ENCODE results near the gene TBRG1.
"Not testable (repeated sequence)": the region's sequence is repeated elsewhere in the genome, so short reads cannot be mapped to it uniquely, and the experiment has no call there.

The TBRG1 gene, protein sequence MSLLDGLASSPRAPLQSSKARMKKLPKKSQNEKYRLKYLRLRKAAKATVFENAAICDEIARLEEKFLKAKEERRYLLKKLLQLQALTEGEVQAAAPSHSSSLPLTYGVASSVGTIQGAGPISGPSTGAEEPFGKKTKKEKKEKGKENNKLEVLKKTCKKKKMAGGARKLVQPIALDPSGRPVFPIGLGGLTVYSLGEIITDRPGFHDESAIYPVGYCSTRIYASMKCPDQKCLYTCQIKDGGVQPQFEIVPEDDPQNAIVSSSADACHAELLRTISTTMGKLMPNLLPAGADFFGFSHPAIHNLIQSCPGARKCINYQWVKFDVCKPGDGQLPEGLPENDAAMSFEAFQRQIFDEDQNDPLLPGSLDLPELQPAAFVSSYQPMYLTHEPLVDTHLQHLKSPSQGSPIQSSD
- long read RNA-seq, donor 1, partial matches to known transcripts: 5 of 6 reads
- long read RNA-seq, donor 1, other reads (novel, unspliced or antisense): 0 of 6 reads
- long read RNA-seq, donor 2, full-length matches to known transcripts: 4 of 4 reads
- long read RNA-seq, donor 2, partial matches to known transcripts: 0 of 4 reads
- long read RNA-seq, donor 2, other reads (novel, unspliced or antisense): 0 of 4 reads
- long read RNA-seq, donor 3, full-length matches to known transcripts: 3 of 3 reads
- long read RNA-seq, donor 3, partial matches to known transcripts: 0 of 3 reads
- long read RNA-seq, donor 3, other reads (novel, unspliced or antisense): 0 of 3 reads
- long read RNA-seq, donor 4, full-length matches to known transcripts: 4 of 4 reads
- long read RNA-seq, donor 4, partial matches to known transcripts: 0 of 4 reads
- long read RNA-seq, donor 4, other reads (novel, unspliced or antisense): 0 of 4 reads
- long read RNA-seq, donor 5, full-length matches to known transcripts: 7 of 7 reads
- long read RNA-seq, donor 5, partial matches to known transcripts: 0 of 7 reads
- long read RNA-seq, donor 5, other reads (novel, unspliced or antisense): 0 of 7 reads
- long read RNA-seq, donor 6, full-length matches to known transcripts: 10 of 10 reads
- long read RNA-seq, donor 6, partial matches to known transcripts: 0 of 10 reads
- long read RNA-seq, donor 6, other reads (novel, unspliced or antisense): 0 of 10 reads
- long read RNA-seq, donor 7, full-length matches to known transcripts: 9 of 9 reads
- long read RNA-seq, donor 7, partial matches to known transcripts: 0 of 9 reads
- long read RNA-seq, donor 7, other reads (novel, unspliced or antisense): 0 of 9 reads
- long read RNA-seq, donor 8, full-length matches to known transcripts: 4 of 4 reads
- long read RNA-seq, donor 8, partial matches to known transcripts: 0 of 4 reads
- long read RNA-seq, donor 8, other reads (novel, unspliced or antisense): 0 of 4 reads

- DNase-seq: peak; percentile 93
Observed at GRCh38 chr11:124622531-124623451, at the start of gene TBRG1. Gene TBRG1, plus strand, starts transcription at chr11:124622864. Its CDS starts 220 bp downstream, at chr11:124623084.

- no peak for DNase-seq
Observed at GRCh38 chr11:124577716-124578427, 44.8 kb upstream of the TBRG1 start.

GRCh38 chr11:124578761-124579160, 43.9 kb upstream of the TBRG1 start:
- no peak for DNase-seq

- no peak for DNase-seq
Observed at GRCh38 chr11:124581817-124582216, 40.8 kb upstream of the TBRG1 start.

- no peak for DNase-seq
Observed at GRCh38 chr11:124582565-124582964, 40.1 kb upstream of the TBRG1 start.

DNA sequence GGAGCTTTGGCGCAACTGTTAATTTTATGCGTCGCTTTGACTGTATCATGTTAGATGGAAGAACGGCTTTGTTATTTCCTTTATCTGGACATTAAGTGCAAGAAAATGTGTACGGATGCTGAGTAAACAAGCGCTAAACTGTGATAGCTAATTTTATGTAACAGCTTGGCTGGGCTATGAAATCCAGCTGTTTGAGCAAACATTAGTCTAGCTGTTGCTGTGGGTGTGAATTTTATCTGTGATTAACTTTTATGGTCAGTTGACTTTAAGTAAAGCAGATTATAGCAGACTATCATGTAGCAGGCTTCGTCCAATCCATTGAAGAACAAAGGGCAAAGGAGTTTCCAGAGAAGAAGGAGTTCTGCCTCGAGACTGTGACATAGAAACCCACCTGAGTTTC, 38.9 kb upstream of the TBRG1 start:
- DNase-seq: no peak

DNA sequence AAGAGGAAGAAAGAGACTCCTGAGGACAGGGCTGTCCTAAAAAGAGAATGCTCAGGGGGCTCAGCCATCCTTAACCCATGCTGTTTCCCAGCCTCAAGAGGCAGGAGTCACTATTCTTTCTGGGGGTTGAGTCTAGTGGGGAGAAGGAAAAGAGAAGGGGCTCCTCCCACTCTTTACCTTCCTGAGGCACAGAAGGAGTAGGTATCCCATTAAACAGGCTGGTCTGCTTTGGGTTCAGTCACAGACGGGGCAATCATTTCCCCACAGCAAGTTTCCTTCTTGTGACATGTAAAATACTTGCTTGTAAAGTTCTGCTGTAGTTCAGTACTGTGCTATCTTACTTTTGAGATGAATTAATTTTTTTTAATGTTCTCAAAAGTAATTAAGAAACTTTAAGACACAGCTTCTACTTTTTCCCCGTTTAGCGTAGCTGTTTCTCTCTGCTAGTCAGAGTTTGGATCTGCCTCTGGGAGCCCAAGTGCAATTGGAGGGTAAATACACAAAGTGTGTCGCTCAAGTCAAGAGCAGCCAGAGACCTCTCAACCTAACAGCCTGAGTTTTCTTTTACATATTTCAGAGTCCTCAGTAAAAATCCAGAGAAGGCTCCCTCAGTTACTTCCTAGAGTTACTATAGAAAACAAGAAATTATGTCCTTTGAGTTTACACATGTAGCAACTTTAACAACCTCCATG, 37.8 kb upstream of the TBRG1 start:
- no peak for DNase-seq

DNA sequence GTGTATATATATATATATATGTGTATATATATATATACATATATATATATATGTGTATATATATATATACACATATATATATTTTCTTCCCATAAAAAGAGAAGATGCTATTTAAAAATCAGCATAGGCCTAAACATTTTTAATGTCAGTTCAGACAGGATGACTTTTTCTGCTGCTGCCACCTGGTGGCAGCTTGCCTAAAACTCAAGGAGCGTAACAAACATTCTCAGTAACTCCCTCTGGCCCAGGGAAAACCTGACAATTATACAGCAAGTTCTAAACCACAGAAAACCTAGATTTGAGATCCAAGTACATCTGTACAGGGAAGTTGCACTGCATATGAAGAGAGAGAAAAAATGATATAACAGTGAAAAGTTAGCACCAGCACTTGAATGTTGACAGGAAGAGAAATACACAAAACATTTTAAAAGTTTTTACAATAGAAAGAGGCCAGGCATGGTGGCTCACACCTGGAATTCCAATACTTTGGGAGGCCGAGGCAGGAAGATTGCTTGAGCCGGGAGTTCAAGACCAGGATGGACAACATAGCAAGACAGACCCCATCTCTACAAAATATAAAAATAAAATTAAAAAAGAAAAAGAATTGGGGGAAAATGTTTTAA, 36.3 kb upstream of the TBRG1 start:
- DNase-seq: peak; percentile 12

- no peak for DNase-seq
Observed at GRCh38 chr11:124591430-124591829, 31.2 kb upstream of the TBRG1 start.

DNA sequence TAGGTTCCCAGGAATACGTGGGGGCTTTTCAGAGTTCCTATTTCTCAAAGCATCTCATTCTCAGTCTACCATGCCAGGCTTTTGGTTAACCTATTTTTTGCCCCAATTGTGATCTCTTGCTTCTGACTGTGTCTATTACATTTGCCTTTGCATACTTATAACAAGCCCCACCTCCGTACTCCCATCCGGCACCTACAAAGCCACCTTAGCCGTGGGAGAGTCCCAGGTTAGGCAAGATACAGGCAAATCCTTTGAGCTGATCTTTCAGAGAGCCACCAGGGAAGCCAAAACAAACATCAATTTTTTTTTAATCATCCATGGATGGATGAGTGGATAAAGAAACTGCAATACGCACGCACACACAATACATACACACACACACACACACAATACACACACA, 30.0 kb upstream of the TBRG1 start:
- no peak for DNase-seq

- DNase-seq: no peak
Observed at GRCh38 chr11:124595302-124595701, 27.4 kb upstream of the TBRG1 start.

- no peak for DNase-seq
Observed at GRCh38 chr11:124597626-124598025, 25.0 kb upstream of the TBRG1 start.

GRCh38 chr11:124600621-124601320, 21.9 kb upstream of the TBRG1 start:
- no peak for DNase-seq

GRCh38 chr11:124602193-124602592, 20.5 kb upstream of the TBRG1 start:
- no peak for DNase-seq

DNA sequence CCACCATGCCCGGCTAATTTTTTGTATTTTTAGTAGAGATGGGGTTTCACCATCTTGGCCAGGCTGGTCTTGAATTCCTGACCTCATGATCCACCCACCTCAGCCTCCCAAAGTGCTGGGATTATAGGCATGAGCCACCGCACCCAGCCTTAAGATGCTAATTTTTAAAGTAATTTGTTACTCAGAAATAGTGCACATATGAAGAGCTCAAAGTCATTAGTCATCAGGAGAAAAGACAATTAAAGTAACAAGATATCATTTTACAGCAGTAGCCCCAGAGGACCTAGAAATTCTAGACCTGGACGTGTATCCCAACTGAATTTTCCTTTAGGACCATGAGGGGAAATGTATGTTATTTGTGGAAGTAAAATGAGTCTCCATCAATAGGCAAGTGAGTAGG, 19.9 kb upstream of the TBRG1 start:
- not testable (repeated sequence) for DNase-seq

DNA sequence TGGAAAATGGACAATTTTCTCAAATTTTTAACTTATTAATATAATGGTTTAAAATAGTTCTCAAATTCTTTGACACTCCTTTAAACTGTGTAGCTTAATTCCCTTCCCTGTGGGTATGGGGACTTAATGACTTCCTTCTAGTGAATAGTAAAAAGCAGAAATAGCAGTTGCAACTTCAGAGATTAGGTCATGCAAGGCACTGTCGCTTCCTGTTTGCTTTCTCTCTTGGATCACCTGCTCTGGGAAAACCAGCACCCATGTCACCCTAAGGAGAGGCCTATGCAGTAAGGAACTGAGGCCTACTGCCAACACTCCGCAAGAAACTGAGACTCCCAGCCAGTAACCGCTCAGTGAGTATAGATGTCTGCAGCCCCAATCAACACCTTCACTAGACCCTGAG, 16.9 kb upstream of the TBRG1 start:
- no peak for DNase-seq

- DNase-seq: no peak
Observed at GRCh38 chr11:124608147-124608546, 14.5 kb upstream of the TBRG1 start.

DNA sequence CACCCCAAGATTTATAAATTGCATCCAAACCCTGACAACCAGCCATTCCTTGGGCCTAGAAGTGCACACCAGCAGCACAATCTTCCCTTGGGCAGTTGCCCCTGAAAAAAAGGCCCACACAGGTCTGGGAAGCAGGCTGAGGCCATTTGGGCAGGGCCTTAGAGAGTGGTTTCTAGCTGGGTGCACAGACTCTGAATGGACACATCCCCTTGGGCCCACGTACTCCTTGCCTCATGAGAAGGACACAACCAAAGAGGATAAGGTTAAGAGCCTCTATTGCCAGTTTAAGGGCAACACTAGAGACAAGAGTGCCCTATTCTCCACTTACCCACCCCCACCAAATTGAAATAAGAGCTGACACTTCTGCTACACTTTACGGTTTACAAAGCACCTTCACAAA, 12.4 kb upstream of the TBRG1 start:
- DNase-seq: no peak

DNA sequence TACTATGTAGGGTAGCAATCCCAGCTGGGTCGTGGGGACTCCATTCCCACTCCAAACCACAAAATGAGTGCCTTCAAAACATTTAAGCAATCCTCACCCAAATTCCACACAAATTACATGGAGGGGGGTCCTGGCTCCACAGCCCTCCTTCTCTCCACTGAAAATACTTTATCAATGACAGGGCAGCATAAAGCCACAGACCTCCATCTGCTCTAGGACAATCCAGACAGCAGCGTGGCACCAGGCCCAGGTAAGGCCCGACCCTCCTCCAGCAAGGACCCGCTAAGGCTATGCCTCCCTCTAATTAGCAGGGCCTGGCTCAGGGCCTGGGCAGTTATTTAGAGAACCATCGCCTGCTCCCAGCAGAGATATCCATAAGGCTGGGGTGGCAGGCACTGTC, 11.6 kb upstream of the TBRG1 start, which contains the start of gene PANX3:
Gene PANX3, plus strand, starts transcription at position 365 of the 400 bp plus-strand sequence. CDS start 129 bp downstream, outside the sequence.
- DNase-seq: no peak

Data from right kidney (tissue), 9 donors.